Loucy (cell line): Measurements from ENCODE around the gene TXNDC12.

Source experiments
- H2AFZ ChIP-seq: fragments of 200-600 bp; sonication (generic); 2 replicates; pipeline ENCODE4 v1.6.0; 2016; ENCODE audit warnings: antibody characterized with exemption, mild to moderate bottlenecking, low read length, moderate library complexity
- H3F3A ChIP-seq: fragments of 200-600 bp; 2 replicates; pipeline ENCODE4 v1.6.0; 2016; ENCODE audit warnings: antibody characterized with exemption, low read depth, mild to moderate bottlenecking
- H3K27me3 ChIP-seq: fragments of 200-600 bp; sonication (generic); 2 replicates; pipeline ENCODE4 v1.6.1; 2014; ENCODE audit warnings: low read length, mild to moderate bottlenecking; ENCODE audit not compliant: insufficient read depth, poor library complexity, severe bottlenecking
- H3K36me3 ChIP-seq: fragments of 200-600 bp; sonication (generic); 2 replicates; pipeline ENCODE4 v1.6.1; 2016; ENCODE audit warnings: low read length; ENCODE audit not compliant: insufficient read depth
- H3K4me1 ChIP-seq: fragments of 200-600 bp; sonication (generic); 2 replicates; pipeline ENCODE4 v1.5.1; 2014; ENCODE audit warnings: low read length, mild to moderate bottlenecking; ENCODE audit not compliant: insufficient read depth, poor library complexity, severe bottlenecking
- H3K4me2 ChIP-seq: fragments of 200-600 bp; sonication (generic); 2 replicates; pipeline ENCODE4 v1.6.0; 2014; ENCODE audit warnings: antibody characterized with exemption, low read length, low read depth, mild to moderate bottlenecking; ENCODE audit not compliant: poor library complexity, severe bottlenecking
- H3K4me3 ChIP-seq: fragments of 200-600 bp; sonication (generic); 2 replicates; pipeline ENCODE4 v1.5.1; 2014; ENCODE audit warnings: low read length, mild to moderate bottlenecking, mixed read lengths; ENCODE audit not compliant: poor library complexity, severe bottlenecking
- H3K79me2 ChIP-seq: fragments of 200-600 bp; sonication (generic); 2 replicates; pipeline ENCODE4 v1.6.1; 2014; ENCODE audit warnings: low read length; ENCODE audit not compliant: insufficient read depth
- H3K9ac ChIP-seq: fragments of 200-600 bp; sonication (generic); 2 replicates; pipeline ENCODE4 v1.6.0; 2014; ENCODE audit warnings: mild to moderate bottlenecking, low read depth, low read length, moderate library complexity; ENCODE audit not compliant: poor library complexity, severe bottlenecking
- H3K9me2 ChIP-seq: fragments of 200-600 bp; sonication (generic); replicated peaks from 2 replicates; pipeline ENCODE4 v1.6.1; 2016; ENCODE audit warnings: low read depth, low read length, mixed read lengths
- H3K9me3 ChIP-seq: fragments of 200-600 bp; sonication (generic); 2 replicates; pipeline ENCODE4 v1.6.1; 2014; ENCODE audit warnings: mild to moderate bottlenecking, antibody characterized with exemption, low read length, low read depth; ENCODE audit not compliant: insufficient read depth
- H4K20me1 ChIP-seq: fragments of 200-600 bp; sonication (generic); 2 replicates; pipeline ENCODE4 v1.6.0; 2014; ENCODE audit warnings: antibody characterized with exemption, low read length, mild to moderate bottlenecking; ENCODE audit not compliant: insufficient read depth, poor library complexity, severe bottlenecking
- EZH2phosphoT487 ChIP-seq: fragments of 200-600 bp; IDR thresholded peaks from 2 replicates; pipeline ENCODE4 v1.6.1; 2018; ENCODE audit warnings: antibody characterized with exemption, mild to moderate bottlenecking, moderate library complexity, borderline replicate concordance
- TF ChIP-seq, protein P1 (sequence below): fragments of 200-600 bp; sonication (generic); conservative IDR thresholded peaks from 2 replicates; pipeline ENCODE4 v1.5.1; 2014; ENCODE audit warnings: mild to moderate bottlenecking, antibody characterized with exemption, low read length

Gene TXNDC12

DNA sequence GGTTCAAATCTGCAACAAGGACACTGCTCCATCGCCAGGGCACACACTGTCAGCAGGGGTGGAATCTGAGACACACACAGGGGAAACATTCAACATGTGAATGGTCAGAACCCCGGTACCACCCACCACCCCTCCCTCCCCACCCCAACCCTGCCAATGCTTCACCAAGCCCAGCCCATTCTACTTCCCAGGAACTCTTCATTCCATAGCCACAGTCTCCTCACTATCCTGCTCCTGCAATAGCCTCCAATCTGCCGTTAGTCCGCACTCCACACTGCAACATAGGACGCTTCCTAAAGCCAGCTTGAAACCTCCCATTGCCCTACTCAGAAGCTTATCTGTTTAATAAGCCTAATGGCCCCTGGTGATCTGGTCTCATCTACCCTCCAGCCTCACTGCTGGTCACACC lies 57.0 kb downstream of the TXNDC12 start:
- no peaks in the 10 kb centered on the region for H3K4me1 ChIP-seq
- H3K79me2 ChIP-seq, result no peaks in the 10 kb centered on the region
- no peaks in the 10 kb centered on the region for H3K9me2 ChIP-seq
- TF ChIP-seq, protein P1, sequence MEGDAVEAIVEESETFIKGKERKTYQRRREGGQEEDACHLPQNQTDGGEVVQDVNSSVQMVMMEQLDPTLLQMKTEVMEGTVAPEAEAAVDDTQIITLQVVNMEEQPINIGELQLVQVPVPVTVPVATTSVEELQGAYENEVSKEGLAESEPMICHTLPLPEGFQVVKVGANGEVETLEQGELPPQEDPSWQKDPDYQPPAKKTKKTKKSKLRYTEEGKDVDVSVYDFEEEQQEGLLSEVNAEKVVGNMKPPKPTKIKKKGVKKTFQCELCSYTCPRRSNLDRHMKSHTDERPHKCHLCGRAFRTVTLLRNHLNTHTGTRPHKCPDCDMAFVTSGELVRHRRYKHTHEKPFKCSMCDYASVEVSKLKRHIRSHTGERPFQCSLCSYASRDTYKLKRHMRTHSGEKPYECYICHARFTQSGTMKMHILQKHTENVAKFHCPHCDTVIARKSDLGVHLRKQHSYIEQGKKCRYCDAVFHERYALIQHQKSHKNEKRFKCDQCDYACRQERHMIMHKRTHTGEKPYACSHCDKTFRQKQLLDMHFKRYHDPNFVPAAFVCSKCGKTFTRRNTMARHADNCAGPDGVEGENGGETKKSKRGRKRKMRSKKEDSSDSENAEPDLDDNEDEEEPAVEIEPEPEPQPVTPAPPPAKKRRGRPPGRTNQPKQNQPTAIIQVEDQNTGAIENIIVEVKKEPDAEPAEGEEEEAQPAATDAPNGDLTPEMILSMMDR, result no peak
- TF ChIP-seq EZH2phosphoT487, result no peak
- no peaks in the 10 kb centered on the region for H4K20me1 ChIP-seq
- H3K4me3 ChIP-seq, result no peak overlapping the region
- H2AFZ ChIP-seq, result no peak overlapping the region
- H3K4me2 ChIP-seq, result no peak overlapping the region
- H3K36me3 ChIP-seq, result no peaks in the 10 kb centered on the region
- H3K9me3 ChIP-seq, result no peaks in the 10 kb centered on the region
- no peaks in the 10 kb centered on the region for H3F3A ChIP-seq
- H3K27me3 ChIP-seq, result no peaks in the 10 kb centered on the region
- no peak overlapping the region for H3K9ac ChIP-seq

DNA sequence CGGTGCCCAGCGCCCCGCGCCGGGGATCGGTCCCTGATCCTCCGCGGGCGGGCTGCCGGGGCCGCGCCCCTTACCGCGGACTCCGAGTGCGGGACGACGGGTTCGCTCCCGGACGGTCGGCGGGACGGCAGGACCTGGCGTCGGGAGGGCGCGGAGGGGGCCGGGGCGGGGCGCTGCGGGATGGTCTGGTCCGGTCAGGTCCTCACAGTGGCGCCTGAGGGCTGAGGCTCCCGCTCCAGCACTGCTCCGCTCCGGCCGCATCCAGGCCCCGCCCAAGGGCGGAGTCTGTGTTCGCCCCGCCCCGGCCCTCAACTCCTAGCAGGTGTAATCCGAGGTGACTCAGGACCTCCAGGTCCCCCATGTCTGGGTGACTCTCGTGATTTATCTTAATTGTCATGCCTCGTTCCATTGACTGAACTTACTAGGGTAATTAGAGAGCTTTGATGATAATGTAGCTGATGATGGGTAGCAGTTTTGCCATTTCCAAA lies 64.5 kb downstream of the TXNDC12 start, which contains the start of gene RAB3B:
TSS of gene RAB3B (minus strand) at position 223 of the 488 bp plus-strand sequence. CDS start 13,583 bp downstream, outside the sequence.
- no peaks in the 10 kb centered on the region for H3K36me3 ChIP-seq
- no peaks in the 10 kb centered on the region for H3K9me2 ChIP-seq
- peak within 1 kb of the TSS; percentile 76 for H3K4me3 ChIP-seq
- H3K4me1 ChIP-seq, result no peaks in the 10 kb centered on the region
- no peaks in the 10 kb centered on the region for H3K79me2 ChIP-seq
- peak within 1 kb of the TSS; percentile 81 for H2AFZ ChIP-seq
- no peaks in the 10 kb centered on the region for H4K20me1 ChIP-seq
- no peaks in the 10 kb centered on the region for H3K9me3 ChIP-seq
- TF ChIP-seq, protein P1, result no peak
- TF ChIP-seq EZH2phosphoT487, result no peak
- H3F3A ChIP-seq, result no peaks in the 10 kb centered on the region
- H3K4me2 ChIP-seq, result peak within 1 kb of the TSS; percentile 57
- peaks cover 9% of the 10 kb centered on the region for H3K27me3 ChIP-seq
- H3K9ac ChIP-seq, result peak within 1 kb of the TSS; percentile 44

DNA sequence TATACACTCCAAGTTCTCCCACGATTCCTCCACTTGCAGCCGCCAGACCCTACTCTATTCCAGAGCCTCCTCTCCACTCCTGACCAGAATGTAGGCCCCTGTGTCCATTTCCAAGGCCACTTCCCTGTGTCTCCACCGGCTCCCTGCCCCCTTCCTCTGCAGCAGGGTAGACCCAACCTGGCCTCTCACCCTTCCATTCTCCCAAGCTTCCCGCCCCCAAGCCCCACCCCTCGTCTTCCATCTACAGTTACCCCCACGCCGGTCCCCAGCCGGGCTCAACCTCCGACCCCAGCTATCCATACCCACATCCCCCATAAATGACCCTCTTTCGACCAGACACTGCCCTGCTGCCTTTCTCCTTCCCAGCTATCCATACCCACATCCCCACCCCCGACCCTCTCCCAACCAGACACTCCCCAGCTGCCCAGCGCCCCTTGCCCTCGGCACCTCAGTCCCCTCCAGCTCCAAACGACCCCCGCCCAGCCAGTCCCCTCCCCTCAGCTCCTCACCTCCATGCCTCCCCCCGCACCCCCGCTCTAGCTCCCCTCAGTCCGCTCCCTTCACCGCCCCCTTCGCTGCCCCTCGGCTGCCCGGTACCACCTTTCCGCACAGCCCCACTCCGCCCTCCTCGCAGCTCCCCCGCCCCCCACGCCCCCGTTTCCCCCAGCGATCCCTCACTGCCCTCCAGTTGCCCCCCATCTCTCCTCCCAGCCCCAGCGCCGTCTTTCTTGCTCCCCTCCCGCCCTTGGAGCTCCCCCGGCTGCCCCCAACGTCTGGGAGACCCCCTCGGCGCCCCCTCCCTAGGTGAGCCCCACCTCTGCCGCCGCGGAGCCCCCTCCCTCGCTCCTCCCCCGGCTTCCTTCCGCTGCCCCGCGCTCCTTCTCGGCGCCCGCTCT lies 65.2 kb downstream of the TXNDC12 start:
- H3K79me2 ChIP-seq, result no peaks in the 10 kb centered on the region
- no peaks in the 10 kb centered on the region for H3K36me3 ChIP-seq
- peak overlapping the region; percentile 44 for H3K9ac ChIP-seq
- H3K4me3 ChIP-seq, result peak overlapping the region; percentile 76
- H3K9me3 ChIP-seq, result no peaks in the 10 kb centered on the region
- no peaks in the 10 kb centered on the region for H3K4me1 ChIP-seq
- no peaks in the 10 kb centered on the region for H3F3A ChIP-seq
- TF ChIP-seq, protein P1, result no peak
- TF ChIP-seq EZH2phosphoT487, result no peak
- peaks cover 9% of the 10 kb centered on the region for H3K27me3 ChIP-seq
- no peaks in the 10 kb centered on the region for H4K20me1 ChIP-seq
- no peaks in the 10 kb centered on the region for H3K9me2 ChIP-seq
- peak overlapping the region; percentile 81 for H2AFZ ChIP-seq
- peak overlapping the region; percentile 57 for H3K4me2 ChIP-seq
